Mucosa of gallbladder (tissue), 1 donor: ENCODE measurements around the gene B3GALT6. TPM values are rescaled to one million over a fixed set of nuclear protein-coding genes. Genes with fewer than 3 reads are reported as not detected.

Experiments
- DNase-seq: peaks from one replicate; pipeline ENCODE4 v3.0.0-alpha.2; 2020; ENCODE audit warnings: low spot score
- total RNA-seq: library from RNA; stranded (reverse); gene quantifications from one replicate; pipeline ENCODE4 v1.2.1, GENCODE V29; 2021
- donor health status: DM: no; HTN: no; CAD: no.

B3GALT6 gene
- total RNA-seq, 1 donor from 2014 or later, result 16.1 TPM

DNA sequence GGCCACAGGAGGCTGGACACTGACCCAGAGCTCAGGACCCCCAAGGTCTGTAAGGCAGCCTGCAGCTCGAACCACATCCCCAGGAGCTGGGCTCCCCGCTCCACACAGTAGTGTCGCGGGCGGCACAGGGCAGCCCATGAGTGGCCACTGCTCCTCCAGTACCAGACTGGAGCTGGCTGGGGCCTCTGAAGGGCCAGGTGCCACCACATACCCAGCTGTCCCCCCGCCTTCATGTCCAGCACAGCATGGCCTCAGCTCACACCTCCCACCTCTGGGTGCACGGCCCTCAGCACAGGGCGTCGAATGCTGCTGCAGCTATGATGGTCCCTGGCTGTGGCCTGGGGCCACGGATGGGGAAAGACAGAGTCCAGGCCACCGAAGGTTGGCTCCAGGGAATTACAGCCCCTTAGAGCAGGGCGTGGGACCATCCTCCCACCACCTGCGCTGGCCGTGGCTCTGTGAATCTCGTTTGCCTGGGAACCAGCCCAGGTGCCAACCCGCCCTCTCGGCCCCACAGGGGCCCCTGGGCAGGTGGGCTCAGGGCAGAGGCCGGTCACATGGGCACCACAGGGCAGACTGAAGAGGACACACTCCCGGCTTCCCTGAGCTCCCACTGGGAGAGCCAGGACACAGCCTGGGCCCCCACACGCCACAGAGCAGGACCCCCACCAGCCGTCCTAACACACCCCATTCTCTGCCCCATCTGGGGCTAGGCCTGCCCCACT, 16.0 kb upstream of the B3GALT6 start:
- DNase-seq, result no peak

DNA sequence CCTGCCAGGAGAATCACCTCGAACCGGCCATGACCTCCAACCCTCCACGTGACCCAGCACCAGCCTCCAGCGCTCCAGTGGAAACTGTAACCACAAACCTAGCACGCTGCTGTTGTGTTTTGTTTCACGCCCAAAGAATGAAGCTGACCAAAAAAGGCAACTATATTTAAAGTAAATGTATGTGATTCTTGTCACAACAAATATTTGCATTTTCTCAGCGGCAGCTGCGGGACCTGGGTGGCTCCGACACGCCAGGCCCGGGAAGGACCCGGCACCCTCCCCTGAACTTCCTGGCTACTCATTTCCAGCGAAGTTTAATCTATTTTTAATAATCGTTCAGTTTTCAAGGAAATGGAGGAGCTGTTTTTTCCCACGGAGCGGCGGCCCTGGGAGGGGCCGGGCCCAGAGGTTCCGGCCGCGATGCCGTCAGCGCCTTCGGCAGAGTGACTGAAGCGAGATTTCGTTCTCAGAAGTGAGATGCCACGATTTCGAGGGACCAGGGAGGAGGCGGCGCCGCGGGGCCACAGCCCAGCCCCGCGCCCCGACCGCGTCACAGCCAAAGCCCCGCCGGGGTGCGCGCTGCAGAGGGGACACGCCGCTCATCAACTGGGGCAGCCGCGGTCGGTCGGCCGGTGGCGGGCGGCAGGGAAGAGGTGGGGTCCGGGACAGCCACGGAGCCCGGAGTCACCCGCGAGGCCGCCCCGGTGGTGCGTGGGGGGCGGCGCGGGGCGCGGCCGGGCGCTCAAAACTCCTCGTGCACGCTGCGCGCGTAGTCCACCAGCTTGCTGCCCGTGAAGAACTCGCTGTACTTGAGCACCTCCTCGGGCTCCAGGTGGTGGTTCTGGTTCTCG, 15.0 kb upstream of the B3GALT6 start:
- DNase-seq, result no peak

DNA sequence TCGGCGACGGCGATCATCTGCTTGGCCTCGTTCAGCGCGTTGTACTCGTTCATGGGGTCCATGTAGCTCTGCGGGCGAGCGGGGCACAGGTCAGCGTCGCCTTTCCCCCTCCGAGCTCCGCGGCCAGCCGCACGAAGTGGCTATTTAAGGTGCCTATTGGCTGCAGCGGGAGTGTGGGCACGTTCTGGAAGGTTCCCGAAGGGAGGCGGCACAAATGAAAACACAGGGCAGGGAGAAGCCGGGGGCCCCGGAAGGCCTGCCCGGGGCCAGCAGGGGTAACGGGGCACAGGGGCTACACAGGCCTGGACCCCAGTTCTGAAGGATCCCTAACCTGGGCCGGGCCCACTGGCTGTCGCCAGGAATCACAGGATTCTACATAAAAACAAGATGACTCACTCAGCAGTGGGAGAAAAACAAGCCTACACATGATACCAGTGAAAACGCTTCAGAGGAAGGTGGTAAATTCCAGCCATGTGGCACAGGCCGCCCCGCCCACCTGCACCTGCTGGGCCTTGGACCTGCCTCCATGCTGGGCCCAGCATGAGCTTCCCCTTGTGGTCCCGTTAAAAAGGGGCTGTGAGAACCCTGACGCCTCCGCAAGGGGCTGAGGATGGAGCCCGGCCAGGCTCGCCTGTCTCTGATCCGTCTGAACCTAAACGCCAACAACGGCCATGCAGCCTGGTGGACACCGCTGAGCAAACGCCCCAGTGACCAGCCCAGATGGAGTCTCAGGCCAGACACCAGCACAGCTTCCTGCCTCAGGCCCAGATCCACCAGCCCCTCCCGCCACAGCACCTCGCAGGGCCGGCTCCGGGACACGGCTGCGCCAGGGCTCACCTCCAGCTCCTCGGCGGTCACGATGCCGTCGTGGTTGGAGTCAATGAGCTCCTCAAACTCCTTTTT, 14.2 kb upstream of the B3GALT6 start:
- no peak for DNase-seq

DNA sequence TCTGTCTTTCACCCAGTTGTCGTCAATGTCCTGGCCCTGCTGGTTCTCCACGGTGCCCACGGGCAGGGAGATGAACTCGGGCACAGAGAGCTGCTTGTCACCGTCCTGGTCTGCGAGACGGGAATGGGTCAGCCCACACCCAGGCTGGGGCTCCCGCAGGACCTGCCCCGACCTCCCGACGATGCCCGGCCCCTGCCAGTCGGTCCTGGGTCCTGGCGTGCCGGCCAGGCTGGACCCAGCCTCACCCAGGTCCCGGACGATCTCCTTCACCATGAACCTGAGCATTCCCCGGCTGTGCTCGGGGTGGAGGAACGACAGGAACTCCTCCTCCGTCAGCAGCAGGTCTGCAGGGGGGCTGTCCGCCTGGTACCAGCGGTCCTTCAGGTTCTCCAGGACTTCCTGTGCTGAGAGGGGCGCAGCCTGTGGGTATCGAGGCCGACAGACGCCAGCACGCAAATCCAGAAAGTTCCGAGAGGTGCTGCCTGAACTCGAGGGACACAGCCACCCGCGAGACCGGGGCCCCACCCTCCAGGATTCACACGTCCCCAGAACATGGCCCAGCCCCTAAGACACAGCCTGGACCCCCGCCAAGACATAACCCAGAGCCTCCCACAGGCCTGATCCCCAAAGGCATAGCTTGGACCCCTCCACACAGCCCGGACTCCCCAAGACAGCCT, 13.4 kb upstream of the B3GALT6 start:
- no peak for DNase-seq

DNA sequence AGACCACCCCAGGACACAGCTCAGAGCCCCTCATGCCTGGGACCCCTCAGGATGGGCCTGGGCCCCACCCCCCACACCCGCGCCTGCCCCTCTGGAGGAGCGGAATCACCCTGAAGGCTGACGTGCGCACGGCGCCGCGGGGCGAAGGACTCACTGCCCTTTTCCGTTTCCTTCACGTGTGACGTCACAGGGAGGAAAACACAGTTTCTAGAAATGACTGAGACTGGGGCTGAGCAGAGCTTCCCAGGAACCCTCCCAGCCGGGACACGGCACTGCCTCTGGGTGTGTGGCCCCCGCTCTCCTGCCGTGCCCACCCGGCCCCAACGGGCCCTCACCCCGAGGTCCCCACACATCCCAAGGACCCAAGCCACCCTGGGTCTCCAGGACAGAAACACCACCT, 12.7 kb upstream of the B3GALT6 start:
- DNase-seq, result no peak

DNA sequence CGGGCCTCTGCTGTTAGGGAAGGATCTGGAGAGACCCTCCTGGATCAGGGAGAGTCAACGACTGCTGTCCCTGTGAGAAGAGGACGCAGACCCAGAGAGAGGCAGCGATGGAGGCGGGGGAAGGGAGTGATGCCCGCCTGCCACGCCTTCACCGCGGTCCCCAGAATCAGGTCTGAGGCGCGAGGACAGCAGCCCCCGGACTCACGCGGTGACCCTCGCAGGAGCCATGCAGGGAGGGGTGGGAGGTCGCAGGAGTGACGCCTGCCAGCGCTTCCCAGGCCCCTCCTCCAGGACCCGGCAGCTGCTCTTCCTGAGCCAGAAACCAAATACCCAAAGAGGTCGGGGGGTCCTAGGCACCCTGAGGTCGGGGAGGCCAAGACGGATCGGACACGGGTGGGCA, 11.8 kb upstream of the B3GALT6 start:
- no peak for DNase-seq

DNA sequence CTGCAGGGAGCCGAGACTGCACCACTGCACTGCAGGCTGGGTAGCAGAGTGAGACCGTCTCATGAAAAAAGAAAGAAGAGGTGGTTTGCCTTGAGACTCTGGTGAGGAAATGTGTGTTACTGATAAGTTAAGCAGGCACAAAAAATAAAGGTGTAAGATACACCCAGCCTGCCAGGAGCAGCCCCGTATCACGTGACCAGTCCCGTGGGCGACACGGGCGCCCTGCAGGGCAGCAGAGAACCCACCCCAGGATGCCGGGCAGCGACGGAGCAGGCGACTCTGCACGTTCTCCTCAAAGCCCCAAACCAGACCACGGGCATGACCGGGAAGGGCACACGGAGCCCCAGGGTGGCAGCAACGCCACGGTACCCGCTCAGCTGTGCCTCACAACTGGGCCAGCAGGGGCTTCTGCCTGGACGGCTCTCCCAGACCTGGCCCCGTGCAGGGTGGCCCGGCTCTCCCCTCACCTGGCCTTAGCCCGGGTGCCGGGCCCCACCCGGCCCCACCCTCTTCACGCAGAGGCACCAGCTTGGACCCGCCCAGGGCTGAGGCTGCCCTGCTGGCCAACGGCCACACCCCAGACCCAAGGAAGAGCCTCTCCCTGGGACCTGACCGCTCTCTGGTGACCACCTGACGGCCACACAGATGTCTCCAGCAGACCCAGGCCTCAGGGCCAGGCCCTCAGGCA, 10.0 kb upstream of the B3GALT6 start:
- DNase-seq, result no peak

DNA sequence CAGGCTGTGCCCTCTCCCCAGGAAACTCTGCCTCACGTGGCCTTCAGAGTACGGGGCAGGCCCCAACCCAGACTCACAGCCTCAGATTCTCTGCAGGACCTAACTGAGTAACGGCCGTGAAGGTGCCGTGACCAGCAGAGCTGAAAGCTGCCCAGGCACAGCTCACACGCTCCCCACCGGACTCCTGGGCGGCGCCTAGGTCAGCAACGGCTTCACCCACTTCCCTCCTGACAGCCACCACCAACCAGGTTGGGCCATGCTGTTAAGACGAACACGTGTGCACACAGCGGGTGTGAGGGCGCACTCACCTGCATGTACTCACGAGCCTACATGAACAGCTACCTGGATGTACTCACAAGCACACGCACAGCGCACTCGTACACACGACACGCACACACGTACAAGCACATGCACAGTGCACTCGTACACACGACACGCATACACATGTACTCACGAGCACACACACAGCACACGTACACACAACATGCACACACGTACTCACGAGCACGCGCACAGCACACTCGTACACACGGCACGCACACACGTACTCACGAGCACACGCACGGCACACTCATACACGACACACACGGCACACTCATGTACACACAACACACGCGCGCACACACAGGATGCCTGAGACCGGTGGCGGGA, 9.3 kb upstream of the B3GALT6 start:
- DNase-seq, result no peak

DNA sequence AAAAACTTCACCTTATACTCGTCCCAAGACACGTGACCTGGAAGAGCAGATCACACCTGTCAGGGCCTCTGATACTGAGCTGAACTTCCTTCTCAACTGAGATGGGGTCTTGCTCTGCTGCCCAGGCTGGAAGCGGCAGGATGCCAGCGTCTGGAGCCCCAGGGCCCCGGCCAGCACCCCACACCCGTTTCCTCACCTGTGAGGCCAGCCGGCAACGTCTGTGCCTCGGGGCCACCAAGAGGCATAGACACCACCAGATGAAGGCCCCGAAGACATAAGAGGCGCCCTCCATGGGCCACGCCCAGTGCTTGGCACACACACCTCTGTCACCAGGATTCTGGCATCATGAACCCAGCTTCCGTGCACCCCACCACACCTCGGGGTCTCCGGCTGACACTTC, 8.7 kb upstream of the B3GALT6 start:
- no peak for DNase-seq

DNA sequence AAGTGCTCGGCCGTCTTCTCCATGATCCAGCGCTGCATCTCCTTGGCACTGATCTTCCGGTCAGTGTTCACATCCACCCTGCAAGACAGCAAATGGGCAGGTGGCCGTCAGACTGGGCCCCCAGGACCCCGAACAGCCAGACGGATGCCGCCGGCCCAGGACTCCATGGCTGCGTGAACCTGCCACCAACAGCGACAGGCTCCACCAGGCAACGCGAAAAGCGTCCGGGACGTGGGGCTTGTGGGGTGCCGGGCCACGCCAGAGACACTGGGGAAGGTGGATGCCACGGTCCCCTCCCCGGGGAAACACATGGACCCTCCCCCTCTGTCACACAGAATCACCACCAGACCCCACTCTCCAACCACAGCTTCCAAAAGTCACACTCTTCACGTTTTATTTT, 8.1 kb upstream of the B3GALT6 start:
- no peak for DNase-seq

DNA sequence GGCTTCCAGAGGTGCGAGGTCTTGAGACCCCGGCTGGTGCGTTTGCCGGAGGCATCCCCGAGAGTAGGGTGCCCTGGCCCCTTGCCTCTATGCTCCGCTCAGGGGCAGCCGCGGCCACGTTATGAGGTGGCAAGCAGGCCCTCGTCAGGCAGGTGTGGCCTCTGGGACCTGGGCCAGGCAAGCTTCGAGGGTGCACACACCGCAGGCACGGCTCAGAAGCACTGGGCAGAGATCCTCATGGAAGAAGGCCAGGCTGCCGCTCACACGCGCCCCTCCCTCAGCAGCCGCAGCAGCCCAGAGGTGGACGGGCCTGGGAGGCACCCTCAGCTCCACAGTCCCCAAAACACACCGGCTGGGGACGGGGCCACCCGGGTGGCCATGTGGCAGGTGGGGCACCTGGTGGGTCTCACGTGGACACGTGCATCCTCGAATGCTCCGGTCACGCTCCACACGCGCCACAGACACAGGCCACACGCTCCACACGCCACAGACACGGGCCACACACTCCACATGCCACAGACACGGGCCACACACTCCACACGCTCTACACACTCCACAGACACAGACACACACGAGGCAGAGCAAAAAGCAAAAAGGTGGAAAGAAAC, 6.7 kb upstream of the B3GALT6 start:
- no peak for DNase-seq

DNA sequence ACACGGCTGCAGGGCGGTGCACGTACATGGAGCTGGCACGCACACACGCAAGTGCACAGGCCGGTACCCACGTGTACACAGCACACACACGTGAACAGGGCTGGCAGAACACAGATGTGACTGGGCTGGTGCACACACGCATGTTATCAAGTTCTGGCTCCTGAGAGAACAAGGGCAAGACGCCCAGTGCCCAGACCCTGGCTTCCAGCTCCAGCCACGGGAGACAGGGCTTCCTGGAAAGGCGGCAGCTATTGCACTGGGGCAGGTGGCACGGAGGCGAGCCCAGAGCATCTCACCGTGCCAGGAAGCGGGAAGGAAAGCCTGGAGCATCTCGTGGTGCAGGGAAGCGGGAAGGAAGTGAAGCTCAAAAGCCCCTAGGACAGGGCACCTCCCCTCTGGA, 6.1 kb upstream of the B3GALT6 start:
- DNase-seq, result no peak

DNA sequence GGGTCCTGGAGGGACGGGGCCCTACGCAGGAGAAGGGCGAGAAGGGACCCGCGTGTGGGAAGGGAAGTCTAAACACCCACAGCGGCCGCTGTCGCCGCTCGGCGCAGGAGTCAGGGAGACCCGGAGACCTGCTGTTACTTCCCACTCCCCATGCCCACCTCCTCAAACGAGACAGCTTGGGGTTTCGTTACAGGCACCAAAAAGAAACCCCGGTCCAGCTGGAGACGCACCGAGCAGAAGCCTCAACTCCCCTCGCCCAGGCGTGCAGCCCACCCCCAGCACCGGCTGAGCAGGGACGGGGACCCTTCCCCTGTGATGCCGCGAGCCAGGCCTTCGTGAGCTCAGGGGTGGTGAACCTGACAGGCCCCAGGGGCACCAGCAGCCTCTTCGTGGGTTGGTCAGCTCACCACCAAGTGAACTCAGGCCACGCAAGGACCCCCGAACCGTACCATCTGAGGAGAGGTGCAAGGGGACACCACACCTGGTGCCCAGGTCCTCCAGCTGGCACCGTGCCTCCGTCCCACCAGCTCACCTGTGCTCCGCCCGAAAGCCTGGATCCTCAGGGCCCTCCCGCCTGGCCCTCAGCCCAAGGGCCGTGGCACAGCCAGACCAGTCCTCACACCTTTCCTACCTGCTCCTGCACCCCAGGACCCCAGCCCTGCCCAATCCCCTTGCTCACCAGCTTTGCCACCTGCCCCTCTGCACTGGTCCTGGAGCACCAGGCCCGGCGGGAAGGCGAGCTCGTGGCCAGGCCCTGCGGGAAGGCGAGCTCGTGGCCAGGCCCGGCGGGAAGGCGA, 5.3 kb upstream of the B3GALT6 start:
- DNase-seq, result no peak

DNA sequence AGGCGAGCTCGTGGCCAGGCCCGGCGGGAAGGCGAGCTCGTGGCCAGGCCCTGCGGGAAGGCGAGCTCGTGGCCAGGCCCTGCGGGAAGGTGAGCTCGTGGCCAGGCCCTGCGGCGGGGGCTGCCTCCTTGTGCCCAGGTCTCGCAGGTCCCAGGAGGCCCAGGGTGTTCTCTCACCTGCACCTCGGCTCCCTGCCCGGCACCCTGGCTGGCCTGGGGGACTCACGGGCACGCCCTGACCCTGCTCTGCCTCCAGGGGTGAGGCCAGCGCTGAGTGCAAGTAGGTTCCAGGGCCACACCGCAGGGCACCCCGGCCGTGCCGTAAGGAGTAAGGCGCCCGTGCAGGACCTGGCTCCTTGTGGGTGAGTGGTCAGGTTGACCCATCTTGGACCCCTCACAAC, 4.7 kb upstream of the B3GALT6 start:
- no peak for DNase-seq

DNA sequence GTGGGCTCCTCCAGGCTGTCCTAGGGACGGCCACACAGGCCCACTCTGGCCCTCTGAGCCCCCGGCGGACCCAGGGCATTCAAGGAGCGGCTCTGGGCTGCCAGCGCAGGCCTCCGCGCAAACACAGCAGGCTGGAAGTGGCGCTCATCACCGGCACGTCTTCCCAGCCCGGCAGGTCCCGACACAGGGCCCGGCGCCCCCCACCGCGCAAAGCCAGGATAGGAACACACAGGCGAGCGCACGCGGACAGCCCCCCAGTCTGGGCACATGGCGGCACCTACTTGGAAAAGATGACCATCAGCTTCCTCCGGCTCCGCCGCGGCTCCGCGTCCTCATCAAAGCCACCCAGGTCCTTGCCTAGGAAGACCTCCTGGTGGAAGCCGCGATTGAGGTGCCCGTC, 3.9 kb upstream of the B3GALT6 start:
- no peak for DNase-seq

DNA sequence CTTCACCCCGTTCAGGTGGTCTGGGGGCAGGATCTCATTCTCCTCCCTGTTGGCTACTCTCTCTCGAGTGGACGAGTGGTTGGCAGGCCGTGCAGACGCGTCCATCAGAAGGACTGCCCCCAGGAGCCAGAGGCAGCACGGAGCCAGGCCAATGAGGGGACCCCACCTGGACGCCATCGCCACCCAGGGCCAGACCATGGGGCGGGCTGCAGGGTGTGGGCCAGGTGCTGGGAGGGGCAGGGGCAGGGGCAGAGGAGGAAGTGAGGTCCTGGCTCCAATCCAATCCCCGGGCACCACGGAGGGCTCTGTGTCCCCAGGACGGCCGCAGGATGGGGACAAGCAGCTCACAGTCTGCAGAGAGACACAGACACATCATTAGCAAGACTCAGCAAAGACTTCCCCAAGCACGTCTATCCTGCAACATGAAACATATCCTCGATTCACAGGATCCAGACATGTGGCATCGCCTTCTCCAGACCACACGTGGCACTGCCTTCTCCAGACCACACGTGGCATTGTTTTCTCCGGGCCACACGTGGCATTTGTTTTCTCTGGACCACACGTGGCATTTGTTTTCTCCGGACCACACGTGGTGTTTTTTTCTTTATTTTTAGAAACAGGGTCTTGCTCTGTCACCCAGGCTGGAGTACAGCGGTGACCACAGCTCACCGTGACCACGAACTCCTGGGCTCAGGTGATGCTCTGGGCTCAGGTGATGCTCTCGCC, 3.3 kb upstream of the B3GALT6 start:
- no peak for DNase-seq

DNA sequence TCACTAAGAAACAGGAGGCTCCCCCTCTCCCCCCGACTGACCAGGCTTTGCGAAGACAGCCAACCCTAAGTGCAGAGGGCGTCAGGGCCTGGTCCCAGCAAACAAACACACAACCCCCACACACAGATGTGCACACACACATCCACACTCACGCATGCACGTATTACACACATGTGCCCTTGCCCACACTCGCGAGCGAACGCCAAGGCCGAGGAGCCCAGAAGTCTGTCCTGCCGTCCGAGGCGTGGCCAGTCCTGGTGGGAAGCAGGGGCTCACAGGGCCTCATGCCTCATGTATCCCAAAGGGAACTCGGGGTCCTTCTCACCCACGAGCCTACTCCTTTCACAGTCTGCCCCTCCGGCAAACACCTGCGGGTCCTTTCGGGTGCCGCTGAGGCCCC, 2.3 kb upstream of the B3GALT6 start:
- DNase-seq, result no peak

DNA sequence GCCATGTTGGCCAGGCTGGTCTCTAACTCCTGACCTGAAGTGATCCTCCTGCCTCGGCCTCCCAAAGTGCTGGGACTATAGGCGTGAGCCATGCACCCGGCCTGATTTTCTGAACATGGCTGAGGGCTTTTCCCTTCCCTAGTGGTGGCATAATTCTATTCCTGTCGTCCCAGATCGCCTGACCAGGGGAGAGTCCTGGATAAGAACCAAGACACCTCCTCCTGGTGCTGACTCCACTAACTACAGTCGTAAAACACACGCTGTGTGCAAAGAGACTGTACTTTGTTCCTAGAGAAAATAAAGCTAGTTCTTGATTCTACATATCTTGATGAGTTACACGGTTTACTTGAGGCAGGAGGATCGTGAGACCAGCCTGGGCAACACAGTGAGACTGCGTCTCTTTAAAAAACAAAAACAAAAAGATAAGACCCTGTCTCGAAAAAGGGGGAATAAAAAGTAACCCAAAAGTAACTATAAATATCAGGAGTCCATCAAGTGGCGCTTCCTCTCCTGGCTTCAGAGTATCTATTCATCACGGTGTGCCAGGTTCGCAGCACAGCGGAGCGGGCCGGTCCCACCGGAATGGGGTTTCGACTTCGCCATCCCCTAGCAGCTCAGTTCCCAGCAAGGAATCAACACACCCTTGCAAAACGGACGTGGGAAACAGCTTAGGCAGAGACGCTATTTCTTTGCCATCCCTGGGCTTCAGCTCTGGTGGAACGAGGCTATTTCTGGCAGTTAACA, 1.2 kb upstream of the B3GALT6 start:
- DNase-seq, result no peak
